Stimulated activated naive CD4-positive, alpha-beta T cell (primary cell): ENCODE measurements around the gene PGLYRP3.
A peak's percentile ranks its signal among the peaks of the same experiment; 100 is the strongest.

Source experiments
- DNase-seq, 6 experiments: peaks; one replicate each; lab custom pipeline; 2025; lab: John Stamatoyannopoulos, UW

PGLYRP3 gene

GRCh38 chr1:153260585-153261280 lies 52.0 kb downstream of the PGLYRP3 start:
- DNase-seq: peak in 1 of 6 experiments; percentile 25

GRCh38 chr1:153259387-153259786 lies 53.4 kb downstream of the PGLYRP3 start, which contains the start of gene LORICRIN:
LORICRIN (plus strand) TSS chr1:153259687; CDS start chr1:153260950, 1,263 bp downstream.
- DNase-seq: no peak

DNA sequence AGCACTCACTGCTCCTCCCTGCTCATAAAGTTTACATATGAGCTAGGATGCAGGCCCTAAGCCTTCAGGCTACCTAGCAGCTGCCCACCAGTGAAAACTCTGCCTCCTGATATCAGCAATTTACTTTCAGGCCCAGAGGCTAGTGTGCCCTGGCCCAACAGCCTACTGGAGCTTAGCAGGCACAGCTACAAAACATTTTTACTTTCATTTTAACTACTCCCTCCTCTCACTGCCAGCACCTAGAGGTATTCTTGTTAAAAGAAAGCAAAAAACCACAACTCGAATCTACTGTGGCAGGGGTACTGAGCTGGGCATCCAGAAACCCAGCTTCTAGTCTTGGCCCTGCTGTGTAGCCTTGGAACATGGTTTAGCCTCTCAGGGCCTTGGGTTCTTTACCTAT lies 59.1 kb downstream of the PGLYRP3 start:
- DNase-seq: no peak

DNA sequence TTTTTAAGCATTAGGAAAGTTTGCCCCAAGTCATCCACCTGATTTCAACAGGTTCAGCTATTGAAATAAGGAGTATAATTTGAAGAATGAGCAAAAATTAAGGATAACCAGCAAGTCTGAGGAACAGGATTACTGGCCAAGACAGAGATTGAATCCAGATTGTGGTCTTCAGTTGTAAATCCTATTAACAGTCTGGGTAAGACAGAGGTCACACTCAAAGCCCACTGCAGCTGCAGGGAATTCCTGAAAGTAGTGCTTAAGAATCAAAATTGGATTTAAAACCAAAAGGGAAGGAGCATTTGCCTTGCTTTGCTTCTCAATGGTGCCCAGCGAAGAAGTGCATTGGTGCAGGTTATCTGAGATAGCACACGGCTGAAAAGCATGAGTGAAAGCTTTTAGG lies 59.7 kb downstream of the PGLYRP3 start:
- DNase-seq: no peak

GRCh38 chr1:153251988-153252387 lies 60.8 kb downstream of the PGLYRP3 start:
- no peak for DNase-seq

- DNase-seq: no peak
Measured at GRCh38 chr1:153251562-153251961, 61.2 kb downstream of the PGLYRP3 start.

- DNase-seq: no peak
Measured at GRCh38 chr1:153251087-153251486, 61.7 kb downstream of the PGLYRP3 start.

GRCh38 chr1:153250166-153250565 lies 62.6 kb downstream of the PGLYRP3 start:
- DNase-seq: no peak

- no peak for DNase-seq
Measured at GRCh38 chr1:153248176-153248879, 64.4 kb downstream of the PGLYRP3 start.
